Esophagus muscularis mucosa (tissue), 4 donors: ENCODE measurements around the gene FCAMR. TPM values are rescaled to one million over a fixed set of nuclear protein-coding genes. Genes with fewer than 3 reads are reported as not detected.

ENCODE experiments used
- DNase-seq: peaks from one replicate; pipeline ENCODE4 v3.0.0-alpha.2; 2017; ENCODE audit errors: extremely low spot score
- H3K27ac ChIP-seq, 4 donors: fragments of 200-600 bp; sonication (generic); replicated peaks in 1 of 4; 1 replicate in 3 of 4; 2 replicates in 1 of 4; pipeline ENCODE4 v1.5.1; 2016 to 2019; ENCODE audit warnings: mild to moderate bottlenecking in 1 of 4
- H3K27me3 ChIP-seq, 4 donors: fragments of 200-600 bp; sonication (generic); one replicate each; pipeline versions ENCODE4 v1.5.1 to v1.6.0; 2016 to 2019
- H3K36me3 ChIP-seq, 4 donors: fragments of 200-600 bp; sonication (generic); one replicate each; pipeline ENCODE4 v1.5.1; 2016 to 2019
- H3K4me1 ChIP-seq, 4 donors: fragments of 200-600 bp; sonication (generic); one replicate each; pipeline ENCODE4 v1.5.1; 2016 to 2019
- H3K4me3 ChIP-seq, 4 donors: fragments of 200-600 bp; sonication (generic); 1 replicate in 2 of 4; 2 replicates in 2 of 4; pipeline ENCODE4 v1.5.1; 2016 to 2019; ENCODE audit warnings: mild to moderate bottlenecking in 4 of 4, moderate library complexity in 1 of 4
- H3K9me3 ChIP-seq, 4 donors: fragments of 200-600 bp; sonication (generic); 1 replicate in 3 of 4; 2 replicates in 1 of 4; pipeline ENCODE4 v1.5.1; 2016 to 2019
- CTCF ChIP-seq, 3 experiments: fragments of 200-600 bp in 2 of 3; fragments of 450-650 bp in 1 of 3; sonication (generic) in 2 of 3; IDR thresholded peaks; one replicate each; pipeline ENCODE4 v1.5.1; 2017 to 2019; ENCODE audit warnings: antibody characterized with exemption in 3 of 3, mild to moderate bottlenecking in 2 of 3, moderate library complexity in 1 of 3
- EP300 ChIP-seq: sonication (generic); formaldehyde crosslinking; IDR thresholded peaks from one replicate; pipeline ENCODE4 v1.6.1; 2017; ENCODE audit warnings: antibody characterized with exemption
- POLR2A ChIP-seq: fragments of 450-650 bp; IDR thresholded peaks from one replicate; pipeline ENCODE4 v1.6.1; 2017; ENCODE audit warnings: antibody characterized with exemption, moderate library complexity, mild to moderate bottlenecking, low read depth
- POLR2AphosphoS5 ChIP-seq, 2 donors: sonication (generic); formaldehyde crosslinking; IDR thresholded peaks; one replicate each; pipeline ENCODE4 v1.6.1; 2017; ENCODE audit warnings: antibody characterized with exemption in 2 of 2
- WGBS: methylation state at CpG from one replicate; pipeline ENCODE4 v1.1.5; 2018; 5-methylcytosine and 5-hydroxymethylcytosine counted together
- intact Hi-C: fragments of 100-400 bp; cut with DNase I; formaldehyde crosslinking; loops from one replicate; pipeline ENCODE4 v1.15.1; 2023
- total RNA-seq, 4 donors: library from RNA; depleted of rRNA; stranded (reverse); fragments of >200 nt; gene quantifications; one replicate each; pipeline versions ENCODE4 v1.1.0 to v1.2.1, GENCODE V29; 2016

The FCAMR gene
- total RNA-seq, 4 donors from 2014 or later, result not detected

- H3K4me1 ChIP-seq, result peaks cover 14 to 31% (median 21%) of the 10 kb centered on the region in 4 donors
- TF ChIP-seq EP300 (no peak), POLR2A (no peak), CTCF (IDR thresholded peaks at IDR 0.05) (no peak), POLR2AphosphoS5 (IDR thresholded peaks at IDR 0.05) (no peak)
Measured at GRCh38 chr1:206913766-206914537, 56.3 kb downstream of the FCAMR start.

GRCh38 chr1:206912445-206913095 lies 57.7 kb downstream of the FCAMR start:
- peaks cover 0 to 46% (median 0%) of the 10 kb centered on the region in 4 donors for H3K27me3 ChIP-seq
- TF ChIP-seq POLR2AphosphoS5 (IDR thresholded peaks at IDR 0.05), result peak; percentile 28 to 61
- TF ChIP-seq POLR2A, result no peak
- TF ChIP-seq CTCF (IDR thresholded peaks at IDR 0.05), result peak; percentile 84 to 93 (median 86)
- TF ChIP-seq EP300, result no peak
- H3K4me3 ChIP-seq, result no peak overlapping the region
- no peaks in the 10 kb centered on the region for H3K36me3 ChIP-seq
- intact Hi-C loops, result loop anchor here (2.0 to 10.0 kb wide), 3 partner anchors 104 to 418 kb away; no protein-coding TSS in a partner anchor
- WGBS, result 26% methylated on average over 7 of the region's 7 CpGs
- no peaks in the 10 kb centered on the region for H3K9me3 ChIP-seq
- H3K27ac ChIP-seq, result no peak overlapping the region
- peaks cover 14 to 37% (median 24%) of the 10 kb centered on the region in 4 donors for H3K4me1 ChIP-seq
- peak; percentile 94 for DNase-seq

More at GRCh38 chr1:206913766-206914537, 56.3 kb downstream of the FCAMR start:
- no peaks in the 10 kb centered on the region for H3K9me3 ChIP-seq
- intact Hi-C loops, result loop anchor here (2.0 to 10.0 kb wide), 3 partner anchors 105 to 419 kb away; no protein-coding TSS in a partner anchor
- peaks cover 0 to 36% (median 0%) of the 10 kb centered on the region in 4 donors for H3K27me3 ChIP-seq
- no peak for DNase-seq
- WGBS, result 87% methylated on average over 12 of the region's 12 CpGs
- no peak overlapping the region for H3K4me3 ChIP-seq
- no peak overlapping the region for H3K27ac ChIP-seq
- no peaks in the 10 kb centered on the region for H3K36me3 ChIP-seq

- Histone ChIP-seq H3K27ac (no peak overlapping the region), H3K36me3 (no peaks in the 10 kb centered on the region), H3K27me3 (peaks cover 0 to 46% (median 0%) of the 10 kb centered on the region in 4 donors), H3K4me3 (no peak overlapping the region), H3K4me1 (peaks cover 14 to 37% (median 24%) of the 10 kb centered on the region in 4 donors), H3K9me3 (no peaks in the 10 kb centered on the region)
- WGBS, result 0% methylated on average over 1 of the region's 1 CpG
- no peak for DNase-seq
- no peak for TF ChIP-seq POLR2A
- TF ChIP-seq CTCF (IDR thresholded peaks at IDR 0.05), result peak in 2 of 3 experiments; percentile 73 to 78
- TF ChIP-seq EP300, result no peak
- intact Hi-C loops, result loop anchor here (2.0 to 10.0 kb wide), 3 partner anchors 176 to 416 kb away; no protein-coding TSS in a partner anchor
Measured at GRCh38 chr1:206911064-206911663, 59.1 kb downstream of the FCAMR start.

- no peak for TF ChIP-seq EP300
- TF ChIP-seq POLR2AphosphoS5 (IDR thresholded peaks at IDR 0.05), result no peak
- no peak for TF ChIP-seq POLR2A
- TF ChIP-seq CTCF (IDR thresholded peaks at IDR 0.05), result no peak
- Histone ChIP-seq H3K4me3 (peak overlapping the region; percentile 58 to 70 (median 63)), H3K9me3 (no peaks in the 10 kb centered on the region), H3K27ac (peak overlapping the region; percentile 28 to 60 (median 55)), H3K4me1 (peaks cover 14 to 37% (median 24%) of the 10 kb centered on the region in 4 donors), H3K36me3 (no peaks in the 10 kb centered on the region), H3K27me3 (peaks cover 0 to 39% (median 0%) of the 10 kb centered on the region in 4 donors)
- DNase-seq, result no peak
- WGBS, result 44% methylated on average over 6 of the region's 14 CpGs
- intact Hi-C loops, result loop anchor here (2.0 to 10.0 kb wide), 4 partner anchors 43 to 415 kb away; partner anchors contain the start of gene IL20
Measured at GRCh38 chr1:206909883-206910318, 60.4 kb downstream of the FCAMR start.
